Measurements from ENCODE around the gene PCDHGA9.

Gene PCDHGA9

DNA sequence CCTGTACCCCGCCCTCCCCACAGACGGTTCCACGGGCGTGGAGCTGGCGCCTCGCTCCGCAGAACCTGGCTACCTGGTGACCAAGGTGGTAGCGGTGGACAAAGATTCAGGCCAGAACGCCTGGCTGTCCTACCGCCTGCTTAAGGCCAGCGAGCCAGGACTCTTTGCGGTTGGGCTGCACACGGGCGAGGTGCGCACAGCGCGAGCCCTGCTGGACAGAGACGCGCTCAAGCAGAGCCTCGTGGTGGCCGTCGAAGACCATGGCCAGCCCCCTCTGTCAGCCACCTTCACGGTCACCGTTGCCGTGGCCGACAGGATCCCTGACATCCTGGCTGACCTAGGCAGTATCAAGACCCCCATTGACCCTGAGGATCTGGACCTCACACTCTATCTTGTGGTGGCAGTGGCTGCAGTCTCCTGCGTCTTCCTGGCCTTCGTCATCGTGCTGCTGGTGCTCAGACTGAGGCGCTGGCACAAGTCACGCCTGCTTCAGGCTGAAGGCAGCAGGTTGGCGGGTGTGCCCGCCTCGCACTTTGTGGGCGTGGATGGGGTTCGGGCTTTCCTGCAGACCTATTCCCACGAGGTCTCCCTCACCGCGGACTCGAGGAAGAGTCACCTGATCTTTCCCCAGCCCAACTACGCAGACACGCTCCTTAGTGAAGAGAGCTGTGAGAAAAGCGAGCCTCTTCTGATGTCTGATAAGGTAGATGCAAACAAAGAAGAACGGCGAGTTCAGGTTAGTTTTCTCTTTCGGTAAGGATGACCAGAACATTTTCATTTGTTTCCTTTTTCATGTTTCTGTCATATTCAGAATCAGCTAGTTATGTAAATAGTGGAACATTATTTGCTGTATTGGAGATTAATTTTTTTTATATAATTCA is 36.3 kb upstream of the PCDHGA9 start:
- Histone ChIP-seq H4K20me1 (ENCODE audit: low read depth, low read length) (no peaks in the 10 kb centered on the region), H3K79me2 (ENCODE audit: insufficient read depth, low read length) (no peaks in the 10 kb centered on the region; the same call in 1 of the 2 replicates), H3K4me3 (ENCODE audit: insufficient read depth, low read length, poor library complexity, severe bottlenecking) (no peak overlapping the region), H3K27ac (ENCODE audit: low read depth, low read length) (no peak overlapping the region), H3K4me2 (ENCODE audit: low read depth, low read length, poor library complexity, severe bottlenecking) (no peak overlapping the region), H3K9ac (ENCODE audit: low read length) (no peak overlapping the region), H3K27me3 (ENCODE audit: low read length) (no peaks in the 10 kb centered on the region), H3K9me2 (replicated peaks; ENCODE audit: insufficient read depth, low read length) (no peaks in the 10 kb centered on the region), H3K9me3 (ENCODE audit: insufficient read depth, low read length) (peaks cover 35% of the 10 kb centered on the region; the same call in 1 of the 2 replicates), H2AFZ (ENCODE audit: low read depth, low read length, severe bottlenecking) (no peak overlapping the region), H3K36me3 (ENCODE audit: low read length) (peaks cover 17% of the 10 kb centered on the region; the same call in 1 of the 2 replicates), H3F3A (ENCODE audit: insufficient read depth) (peaks cover 7% of the 10 kb centered on the region; the same call in 1 of the 2 replicates)
- TF ChIP-seq, protein P1, sequence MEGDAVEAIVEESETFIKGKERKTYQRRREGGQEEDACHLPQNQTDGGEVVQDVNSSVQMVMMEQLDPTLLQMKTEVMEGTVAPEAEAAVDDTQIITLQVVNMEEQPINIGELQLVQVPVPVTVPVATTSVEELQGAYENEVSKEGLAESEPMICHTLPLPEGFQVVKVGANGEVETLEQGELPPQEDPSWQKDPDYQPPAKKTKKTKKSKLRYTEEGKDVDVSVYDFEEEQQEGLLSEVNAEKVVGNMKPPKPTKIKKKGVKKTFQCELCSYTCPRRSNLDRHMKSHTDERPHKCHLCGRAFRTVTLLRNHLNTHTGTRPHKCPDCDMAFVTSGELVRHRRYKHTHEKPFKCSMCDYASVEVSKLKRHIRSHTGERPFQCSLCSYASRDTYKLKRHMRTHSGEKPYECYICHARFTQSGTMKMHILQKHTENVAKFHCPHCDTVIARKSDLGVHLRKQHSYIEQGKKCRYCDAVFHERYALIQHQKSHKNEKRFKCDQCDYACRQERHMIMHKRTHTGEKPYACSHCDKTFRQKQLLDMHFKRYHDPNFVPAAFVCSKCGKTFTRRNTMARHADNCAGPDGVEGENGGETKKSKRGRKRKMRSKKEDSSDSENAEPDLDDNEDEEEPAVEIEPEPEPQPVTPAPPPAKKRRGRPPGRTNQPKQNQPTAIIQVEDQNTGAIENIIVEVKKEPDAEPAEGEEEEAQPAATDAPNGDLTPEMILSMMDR (IDR thresholded peaks at IDR 0.05; ENCODE audit: insufficient read depth, low read length, poor library complexity, severe bottlenecking), result no peak
- no peak for TF ChIP-seq EZH2phosphoT487 (conservative IDR thresholded peaks at IDR 0.05; ENCODE audit: low read length)

DNA sequence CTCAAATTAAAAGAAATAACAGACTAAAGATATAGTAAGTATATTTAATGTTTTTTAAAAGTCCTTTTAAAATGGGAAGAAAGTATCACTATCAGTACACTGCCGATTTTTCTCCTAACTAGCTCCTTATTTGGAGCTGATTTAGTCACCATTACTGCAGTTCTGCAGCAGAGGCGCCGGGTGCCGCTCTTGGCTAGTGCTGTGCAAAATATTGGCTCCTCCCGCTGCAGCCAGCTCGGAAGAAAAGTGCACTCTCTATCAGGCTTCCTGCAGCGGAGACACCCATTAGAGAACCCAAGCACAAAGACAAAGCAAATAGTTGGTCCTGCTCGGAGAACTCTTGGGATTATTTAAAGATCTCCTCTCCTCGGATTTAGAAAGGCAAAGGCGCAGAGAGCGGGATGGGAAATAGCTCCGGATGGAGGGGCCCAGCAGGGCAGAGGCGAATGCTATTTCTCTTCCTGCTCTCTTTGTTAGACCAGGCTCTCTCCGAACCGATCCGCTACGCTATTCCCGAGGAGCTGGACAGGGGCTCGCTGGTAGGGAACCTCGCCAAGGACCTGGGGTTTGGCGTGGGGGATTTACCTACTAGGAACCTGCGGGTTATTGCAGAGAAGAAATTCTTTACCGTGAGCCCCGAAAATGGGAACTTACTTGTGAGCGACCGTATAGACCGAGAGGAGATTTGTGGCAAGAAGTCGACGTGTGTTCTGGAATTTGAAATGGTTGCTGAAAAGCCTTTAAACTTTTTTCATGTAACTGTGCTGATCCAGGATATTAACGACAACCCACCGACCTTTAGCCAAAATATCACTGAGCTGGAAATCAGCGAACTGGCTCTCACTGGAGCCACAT is 32.4 kb upstream of the PCDHGA9 start, which contains the start of gene PCDHGB3:
PCDHGB3 (plus strand) TSS at position 249 of the 855 bp plus-strand sequence; CDS start at position 402, 153 bp downstream.
- Histone ChIP-seq H3K36me3 (ENCODE audit: low read length) (peaks cover 18% of the 10 kb centered on the region), H3K27me3 (ENCODE audit: low read length) (no peaks in the 10 kb centered on the region), H3K4me2 (ENCODE audit: low read depth, low read length, poor library complexity, severe bottlenecking) (peak within 1 kb of the TSS; percentile 91), H3K9ac (ENCODE audit: low read length) (peak within 1 kb of the TSS; percentile 48), H3K4me3 (ENCODE audit: insufficient read depth, low read length, poor library complexity, severe bottlenecking) (peak within 1 kb of the TSS; percentile 57), H3K79me2 (ENCODE audit: insufficient read depth, low read length) (no peaks in the 10 kb centered on the region; the same call in 1 of the 2 replicates), H3K9me2 (replicated peaks; ENCODE audit: insufficient read depth, low read length) (no peaks in the 10 kb centered on the region), H3F3A (ENCODE audit: insufficient read depth) (0 out of 2 replicates have a peak, but pooled peaks cover 3% of the 10 kb centered on the region), H3K9me3 (ENCODE audit: insufficient read depth, low read length) (peaks cover 48% of the 10 kb centered on the region; the same call in 1 of the 2 replicates), H3K27ac (ENCODE audit: low read depth, low read length) (peak within 1 kb of the TSS; percentile 24; the same call in 1 of the 2 replicates), H2AFZ (ENCODE audit: low read depth, low read length, severe bottlenecking) (peak within 1 kb of the TSS; percentile 81), H4K20me1 (ENCODE audit: low read depth, low read length) (no peaks in the 10 kb centered on the region)
- TF ChIP-seq EZH2phosphoT487 (conservative IDR thresholded peaks at IDR 0.05; ENCODE audit: low read length), result no peak
- TF ChIP-seq, protein P1 (IDR thresholded peaks at IDR 0.05; ENCODE audit: insufficient read depth, low read length, poor library complexity, severe bottlenecking), result peak; percentile 74

DNA sequence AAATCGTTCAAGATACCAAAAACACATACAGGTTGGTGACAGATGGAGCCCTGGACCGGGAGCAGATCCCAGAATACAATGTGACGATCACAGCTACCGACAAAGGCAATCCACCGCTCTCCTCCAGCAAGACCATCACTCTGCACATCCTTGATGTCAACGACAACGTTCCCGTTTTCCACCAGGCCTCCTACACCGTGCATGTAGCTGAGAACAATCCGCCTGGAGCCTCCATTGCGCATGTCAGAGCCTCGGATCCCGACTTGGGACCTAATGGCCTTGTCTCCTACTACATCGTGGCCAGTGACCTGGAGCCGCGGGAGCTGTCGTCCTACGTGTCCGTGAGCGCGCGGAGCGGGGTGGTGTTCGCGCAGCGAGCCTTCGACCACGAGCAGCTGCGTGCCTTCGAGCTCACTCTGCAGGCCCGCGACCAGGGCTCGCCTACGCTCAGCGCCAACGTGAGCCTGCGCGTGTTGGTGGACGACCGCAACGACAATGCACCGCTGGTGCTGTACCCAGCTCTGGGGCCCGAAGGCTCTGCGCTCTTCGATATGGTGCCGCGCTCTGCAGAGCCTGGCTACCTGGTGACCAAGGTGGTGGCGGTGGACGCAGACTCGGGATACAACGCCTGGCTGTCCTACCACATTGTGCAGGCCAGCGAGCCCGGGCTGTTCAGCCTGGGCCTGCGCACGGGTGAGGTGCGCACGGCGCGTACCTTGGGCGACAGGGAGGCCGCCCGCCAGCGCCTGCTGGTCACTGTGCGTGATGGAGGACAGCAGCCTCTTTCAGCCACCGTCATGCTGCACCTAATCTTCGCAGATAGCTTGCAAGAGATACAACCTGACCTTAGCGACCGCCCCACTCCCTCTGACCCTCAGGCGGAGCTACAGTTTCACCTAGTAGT is 30.8 kb upstream of the PCDHGA9 start:
- 0 out of 2 replicates have a peak, but pooled peaks cover 3% of the 10 kb centered on the region for H3F3A ChIP-seq (ENCODE audit: insufficient read depth)
- H3K4me2 ChIP-seq (ENCODE audit: low read depth, low read length, poor library complexity, severe bottlenecking), result no peak overlapping the region
- no peak overlapping the region for H3K9ac ChIP-seq (ENCODE audit: low read length)
- no peaks in the 10 kb centered on the region for H3K9me2 ChIP-seq (replicated peaks; ENCODE audit: insufficient read depth, low read length)
- H3K27me3 ChIP-seq (ENCODE audit: low read length), result no peaks in the 10 kb centered on the region
- peaks cover 50% of the 10 kb centered on the region; the same call in 1 of the 2 replicates for H3K9me3 ChIP-seq (ENCODE audit: insufficient read depth, low read length)
- no peak overlapping the region for H3K27ac ChIP-seq (ENCODE audit: low read depth, low read length)
- TF ChIP-seq EZH2phosphoT487 (conservative IDR thresholded peaks at IDR 0.05; ENCODE audit: low read length), result no peak
- TF ChIP-seq, protein P1 (IDR thresholded peaks at IDR 0.05; ENCODE audit: insufficient read depth, low read length, poor library complexity, severe bottlenecking), result no peak
- no peaks in the 10 kb centered on the region for H4K20me1 ChIP-seq (ENCODE audit: low read depth, low read length)
- H3K36me3 ChIP-seq (ENCODE audit: low read length), result peaks cover 18% of the 10 kb centered on the region
- no peak overlapping the region for H2AFZ ChIP-seq (ENCODE audit: low read depth, low read length, severe bottlenecking)
- no peak overlapping the region for H3K4me3 ChIP-seq (ENCODE audit: insufficient read depth, low read length, poor library complexity, severe bottlenecking)
- H3K79me2 ChIP-seq (ENCODE audit: insufficient read depth, low read length), result no peaks in the 10 kb centered on the region; the same call in 1 of the 2 replicates
